Middle frontal gyrus (tissue), 1 donor: ENCODE data around the gene NR2C2AP.
"Not testable (repeated sequence)": the region's sequence is repeated elsewhere in the genome, so short reads cannot be mapped to it uniquely, and the experiment has no call there.

Experiments used
- DNase-seq: peaks from one replicate; pipeline ENCODE4 v3.0.0-alpha.2; 2015; ENCODE audit warnings: low spot score; ENCODE audit errors: extremely low spot score

Gene NR2C2AP, protein sequence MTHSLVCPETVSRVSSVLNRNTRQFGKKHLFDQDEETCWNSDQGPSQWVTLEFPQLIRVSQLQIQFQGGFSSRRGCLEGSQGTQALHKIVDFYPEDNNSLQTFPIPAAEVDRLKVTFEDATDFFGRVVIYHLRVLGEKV

DNA sequence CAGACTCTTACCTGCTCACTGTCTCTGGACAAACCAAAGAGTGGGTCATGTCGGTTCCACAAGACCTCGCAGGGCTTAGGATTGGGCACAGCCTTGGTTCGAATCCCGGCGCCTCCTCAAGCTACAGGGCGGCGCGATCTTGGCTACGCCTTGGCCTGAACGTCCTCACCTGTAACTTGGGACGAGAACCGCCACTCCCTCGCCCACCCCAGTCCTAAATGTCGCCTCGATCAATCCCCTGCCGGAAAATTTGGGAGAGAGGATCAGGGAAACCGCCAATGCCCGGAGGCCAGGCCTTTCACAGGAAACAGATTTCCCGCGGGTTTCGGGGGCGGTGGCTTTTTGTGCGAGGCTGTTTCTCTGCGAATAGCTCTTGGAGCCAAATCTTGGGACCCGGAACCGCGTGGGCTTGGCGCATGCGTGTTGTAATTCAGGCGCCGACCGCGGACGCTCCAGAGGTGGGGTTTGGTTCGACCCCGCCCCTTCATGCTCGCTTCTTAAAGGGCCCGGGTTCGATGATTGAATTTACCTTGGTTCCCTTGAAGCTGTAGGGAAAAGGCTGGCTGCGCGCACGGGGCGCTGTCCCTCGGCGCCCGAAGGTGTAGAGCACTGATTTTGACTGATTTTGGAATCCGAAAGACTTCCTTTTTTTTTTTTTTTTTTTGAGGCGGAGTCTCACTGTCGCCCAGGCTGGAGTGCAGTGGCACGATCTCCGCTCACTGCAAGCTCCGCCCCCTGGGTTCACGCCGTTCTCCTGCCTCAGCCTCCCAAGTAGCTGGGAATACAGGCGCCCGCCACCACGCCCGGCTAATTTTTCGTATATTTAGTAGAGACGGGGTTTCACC, at the start of gene NR2C2AP:
Gene NR2C2AP (minus strand): TSS at position 403 of the 845 bp plus-strand sequence. CDS start 354 bp downstream, at position 49.
- DNase-seq, result peak; percentile 83

DNA sequence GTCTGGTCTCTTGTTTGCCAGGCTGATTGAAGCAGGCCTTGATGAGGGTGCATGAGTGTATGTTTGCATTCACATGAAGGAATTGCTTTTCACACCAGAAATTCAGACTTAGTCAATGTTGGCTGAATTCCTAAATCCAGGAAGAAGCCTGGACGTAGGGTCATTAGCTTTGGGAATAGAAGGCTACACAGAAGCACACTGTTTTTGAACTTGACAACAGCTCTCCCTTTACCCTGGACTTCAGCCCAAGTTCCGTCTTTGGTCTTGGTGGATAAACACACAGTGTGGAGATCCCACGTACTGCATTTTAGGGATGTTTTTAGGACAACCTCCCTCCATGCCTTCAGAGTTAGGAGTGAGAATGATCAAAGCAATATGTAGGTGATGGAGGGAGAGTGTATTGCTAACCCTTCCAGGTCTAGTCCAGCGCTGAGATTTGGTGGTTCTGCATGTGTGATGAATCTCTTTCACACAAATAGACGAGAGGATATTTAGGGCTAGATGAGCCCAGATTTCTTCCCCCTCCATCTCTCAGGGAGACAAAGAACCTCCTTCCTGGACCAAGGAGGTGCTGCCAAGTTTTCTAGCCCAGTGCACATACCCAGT, 47.1 kb upstream of the NR2C2AP start:
- no peak for DNase-seq

DNA sequence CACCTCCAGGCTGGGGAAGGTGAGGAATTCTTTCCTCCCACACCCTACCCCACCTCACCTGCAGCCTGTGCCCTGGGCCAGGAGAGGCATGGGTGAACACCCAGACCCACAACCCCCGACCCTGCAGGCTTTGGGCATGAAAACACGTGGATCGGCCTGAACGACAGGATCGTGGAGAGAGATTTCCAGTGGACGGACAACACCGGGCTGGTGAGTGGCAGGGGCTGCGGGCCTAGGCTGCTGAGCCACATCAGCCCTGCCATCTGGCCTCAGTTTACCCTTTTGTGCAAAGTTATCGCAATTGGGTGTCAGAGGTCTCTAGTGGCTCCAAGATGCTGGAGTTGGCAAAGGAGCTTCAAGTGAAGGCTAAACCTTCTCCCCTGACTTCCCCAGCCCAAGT, 37.3 kb upstream of the NR2C2AP start:
- DNase-seq, result no peak

DNA sequence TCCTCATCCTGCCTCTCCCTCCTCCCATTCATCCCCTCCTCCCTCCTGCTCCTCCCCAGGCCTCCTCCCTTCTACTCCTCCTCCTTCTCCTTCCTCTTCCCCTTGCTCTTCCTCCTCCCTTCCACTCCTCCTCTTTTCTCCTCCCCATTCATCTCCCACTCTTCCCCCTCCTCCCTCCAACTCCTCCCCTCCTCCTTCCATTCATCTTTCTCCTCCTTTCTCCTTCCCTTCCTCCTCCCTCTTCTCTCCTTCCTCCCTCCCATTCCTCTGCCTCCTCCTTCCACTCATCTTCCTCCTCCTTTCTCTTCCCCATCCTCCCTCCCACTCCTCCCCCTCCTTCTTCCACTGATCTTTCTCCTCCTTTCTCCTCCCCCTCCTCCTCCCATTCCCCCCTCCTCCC, 36.5 kb upstream of the NR2C2AP start:
- DNase-seq, result no peak

DNA sequence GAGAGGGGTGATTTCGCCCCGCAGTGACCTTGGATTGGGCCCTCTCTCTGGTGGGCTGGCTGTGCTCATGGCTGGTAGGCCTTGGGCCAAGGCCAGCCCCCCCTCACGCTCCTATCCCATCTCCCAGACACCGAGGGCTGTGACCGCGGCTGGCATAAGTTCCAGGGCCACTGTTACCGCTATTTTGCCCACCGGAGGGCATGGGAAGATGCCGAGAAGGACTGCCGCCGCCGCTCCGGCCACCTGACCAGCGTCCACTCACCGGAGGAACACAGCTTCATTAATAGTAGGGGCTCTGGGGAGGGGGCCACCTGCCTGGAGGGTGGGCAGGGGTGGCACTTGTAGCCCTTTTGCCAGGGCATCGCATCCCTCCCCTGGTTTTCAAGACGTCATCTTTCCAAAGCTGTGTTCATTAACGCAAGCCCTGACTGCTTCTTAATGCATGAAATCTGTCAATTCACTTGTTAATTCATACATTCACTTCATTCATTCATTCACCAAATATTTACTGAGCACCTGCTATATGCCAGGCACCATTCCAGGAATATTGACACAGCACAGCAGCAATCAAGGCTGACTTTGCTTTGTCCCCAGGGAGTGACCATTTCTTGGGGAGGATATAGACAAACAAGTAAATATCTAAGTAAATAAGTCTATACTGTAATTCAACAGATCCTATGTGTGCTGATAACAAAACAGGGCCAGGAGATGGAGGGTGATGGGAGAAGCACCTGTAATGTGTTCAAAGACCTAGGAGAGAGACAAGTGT, 35.1 kb upstream of the NR2C2AP start:
- DNase-seq, result no peak

DNA sequence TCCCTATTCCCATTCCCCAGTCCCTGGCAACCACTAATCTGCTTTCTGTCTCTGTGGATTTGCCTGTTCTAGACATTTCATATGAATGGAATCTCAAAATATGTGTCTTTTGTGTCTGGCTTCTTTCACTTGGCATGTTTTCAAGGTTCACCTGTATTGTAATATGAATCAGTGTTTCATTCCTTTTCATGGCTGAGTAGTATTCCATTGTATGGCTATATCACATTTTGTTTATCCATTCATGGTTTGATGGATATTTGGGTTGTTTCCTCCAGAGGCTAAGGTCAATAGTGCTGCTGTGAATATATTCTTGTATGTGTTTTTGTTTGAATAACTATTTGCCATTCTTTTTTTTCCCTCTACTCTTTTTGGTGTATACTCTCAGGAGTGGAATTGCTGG, 33.0 kb upstream of the NR2C2AP start:
- DNase-seq, result no peak

DNA sequence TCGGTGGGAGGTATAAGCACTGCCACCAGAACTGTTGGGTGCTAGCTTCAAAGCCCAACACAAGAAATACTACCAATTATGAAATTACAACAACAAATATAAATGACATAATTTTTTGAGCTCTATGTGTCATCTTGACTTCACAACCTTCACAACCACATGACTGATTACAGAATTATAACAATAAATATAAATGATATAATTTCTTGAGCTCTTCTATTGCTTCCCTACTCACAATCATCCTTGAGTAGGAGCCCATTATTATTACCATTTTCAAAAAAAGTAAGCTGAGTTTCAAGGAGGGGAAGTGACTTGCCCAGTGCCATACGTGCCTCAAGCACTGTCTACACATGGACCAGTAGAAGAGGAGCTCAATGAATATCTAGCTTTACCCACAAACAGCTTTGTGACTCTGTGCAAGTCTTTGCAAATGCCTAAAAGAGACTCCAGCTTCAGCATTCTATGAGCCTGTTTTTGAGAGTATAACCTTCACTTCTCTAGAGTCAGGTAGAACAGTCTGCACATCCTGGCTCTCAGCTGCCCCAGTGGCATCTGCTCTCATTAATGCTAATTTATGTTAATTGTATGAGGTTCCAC, 31.1 kb upstream of the NR2C2AP start:
- DNase-seq, result no peak

DNA sequence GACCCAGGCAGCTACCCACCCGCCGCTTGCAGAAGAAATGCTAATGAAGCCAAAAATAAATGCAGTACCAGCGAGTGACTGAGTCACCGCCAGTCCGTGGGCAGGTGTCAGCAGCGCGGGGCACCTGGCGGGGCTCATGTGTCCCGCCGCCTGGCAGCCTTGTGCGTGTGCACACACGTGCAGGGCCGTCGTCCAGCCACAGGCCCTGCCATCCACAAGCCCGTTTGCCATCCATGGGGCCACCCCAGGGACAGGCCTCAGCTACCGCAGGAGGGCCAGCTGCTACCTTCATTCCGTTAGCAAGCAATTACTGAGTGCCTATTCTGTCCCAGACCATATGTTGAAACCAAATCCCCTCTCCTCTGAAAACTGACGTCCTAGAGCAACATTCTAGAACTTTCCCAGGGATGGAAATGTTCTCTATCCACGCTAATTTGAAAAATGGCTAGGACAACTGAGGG, 29.1 kb upstream of the NR2C2AP start:
- DNase-seq, result peak; percentile 12

DNA sequence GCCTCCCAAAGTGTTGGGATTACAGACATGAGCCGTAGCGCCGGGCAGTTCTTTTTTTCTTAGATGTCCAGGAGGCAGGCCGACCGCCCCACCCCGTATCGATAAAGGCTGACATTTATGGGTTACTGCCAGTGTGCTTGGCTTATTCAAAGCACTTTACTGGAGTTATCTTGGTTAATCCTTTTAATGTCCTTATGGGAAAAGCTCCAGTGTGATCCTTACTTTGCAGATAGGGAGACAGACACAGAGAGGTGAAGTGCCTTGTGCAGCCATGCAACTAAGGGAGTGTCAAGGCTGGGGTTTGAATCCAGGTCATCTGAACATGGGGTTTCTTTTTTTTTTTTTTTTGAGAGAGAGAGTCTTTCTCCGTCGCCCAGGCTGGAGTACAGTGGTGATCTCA, 27.8 kb upstream of the NR2C2AP start:
- DNase-seq, result no peak

DNA sequence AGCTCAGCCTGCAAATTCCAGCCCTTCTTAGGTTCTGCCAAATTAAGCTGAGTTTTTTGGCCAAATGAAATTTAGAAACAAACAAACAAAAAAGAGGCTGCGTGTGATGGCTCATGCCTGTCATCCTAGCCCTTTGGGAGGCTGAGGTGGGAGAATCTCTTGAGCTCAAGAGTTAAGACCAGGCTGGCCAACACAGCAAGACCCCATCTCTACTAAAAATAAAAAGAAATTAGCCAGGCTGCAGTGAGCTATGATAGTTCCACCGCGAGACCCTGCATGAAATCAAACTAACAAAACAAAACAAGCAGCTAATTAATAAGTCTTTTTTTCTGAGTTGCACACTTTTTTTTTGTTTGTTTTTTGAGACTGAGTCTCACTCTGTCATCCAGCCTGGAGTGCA, 26.5 kb upstream of the NR2C2AP start:
- no peak for DNase-seq

DNA sequence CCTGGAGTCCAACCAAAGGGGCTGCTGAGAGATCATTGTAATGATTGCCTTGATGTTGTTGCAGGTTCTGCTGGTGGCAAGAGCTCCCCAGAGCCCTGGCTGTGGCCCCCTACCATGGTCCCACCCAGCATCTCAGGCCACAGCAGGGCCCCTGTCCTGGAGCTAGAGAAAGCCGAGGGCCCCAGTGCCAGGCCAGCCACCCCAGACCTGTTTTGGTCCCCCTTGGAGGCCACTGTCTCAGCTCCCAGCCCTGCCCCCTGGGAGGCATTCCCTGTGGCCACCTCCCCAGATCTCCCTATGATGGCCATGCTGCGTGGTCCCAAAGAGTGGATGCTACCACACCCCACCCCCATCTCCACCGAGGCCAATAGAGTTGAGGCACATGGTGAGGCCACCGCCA, 24.0 kb upstream of the NR2C2AP start:
- no peak for DNase-seq

DNA sequence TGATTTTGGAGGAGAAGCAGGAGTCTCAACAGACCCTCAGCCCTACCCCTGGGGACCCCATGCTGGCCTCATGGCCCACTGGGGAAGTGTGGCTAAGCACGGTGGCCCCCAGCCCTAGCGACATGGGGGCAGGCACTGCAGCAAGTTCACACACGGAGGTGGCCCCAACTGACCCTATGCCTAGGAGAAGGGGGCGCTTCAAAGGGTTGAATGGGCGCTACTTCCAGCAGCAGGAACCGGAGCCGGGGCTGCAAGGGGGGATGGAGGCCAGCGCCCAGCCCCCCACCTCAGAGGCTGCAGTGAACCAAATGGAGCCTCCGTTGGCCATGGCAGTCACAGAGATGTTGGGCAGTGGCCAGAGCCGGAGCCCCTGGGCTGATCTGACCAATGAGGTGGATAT, 23.4 kb upstream of the NR2C2AP start:
- DNase-seq, result no peak

DNA sequence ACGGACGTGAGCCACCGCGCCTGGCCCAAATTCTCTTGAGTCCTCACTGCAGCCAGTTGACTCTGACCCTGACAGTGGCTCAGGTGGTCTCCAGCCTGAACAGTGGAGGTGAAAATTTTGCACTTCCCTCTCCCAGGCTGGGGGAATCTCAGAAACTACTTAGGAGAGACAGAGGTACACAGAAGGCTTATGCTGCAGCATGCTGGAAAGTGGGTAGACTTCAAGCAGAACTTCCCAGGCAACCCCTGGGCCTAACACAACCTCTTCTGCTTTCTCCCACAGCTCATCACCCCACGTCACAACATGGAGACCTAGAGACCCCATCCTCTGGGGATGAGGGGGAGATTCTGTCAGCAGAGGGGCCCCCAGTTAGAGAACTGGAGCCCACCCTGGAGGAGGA, 23.0 kb upstream of the NR2C2AP start:
- no peak for DNase-seq

DNA sequence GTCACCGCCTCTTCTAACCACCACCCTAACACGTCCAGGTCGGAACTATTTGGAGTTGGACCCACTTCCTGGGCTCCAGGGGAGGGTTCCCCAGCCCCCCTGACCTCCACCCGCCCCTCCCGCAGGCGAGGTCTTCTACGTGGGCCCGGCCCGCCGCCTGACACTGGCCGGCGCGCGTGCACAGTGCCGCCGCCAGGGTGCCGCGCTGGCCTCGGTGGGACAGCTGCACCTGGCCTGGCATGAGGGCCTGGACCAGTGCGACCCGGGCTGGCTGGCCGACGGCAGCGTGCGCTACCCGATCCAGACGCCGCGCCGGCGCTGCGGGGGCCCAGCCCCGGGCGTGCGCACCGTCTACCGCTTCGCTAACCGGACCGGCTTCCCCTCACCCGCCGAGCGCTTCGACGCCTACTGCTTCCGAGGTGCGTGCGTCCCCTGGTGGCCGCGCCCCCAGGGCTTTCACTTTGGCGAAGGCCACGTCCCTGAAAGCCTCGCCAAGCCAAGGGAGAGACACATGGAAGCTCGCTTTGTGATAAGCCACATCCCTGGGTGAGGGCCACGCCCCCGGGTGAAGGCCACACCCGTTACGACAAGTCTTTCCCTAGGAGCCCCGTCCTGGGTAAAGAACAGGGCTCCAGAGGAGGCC, 21.8 kb upstream of the NR2C2AP start:
- no peak for DNase-seq

DNA sequence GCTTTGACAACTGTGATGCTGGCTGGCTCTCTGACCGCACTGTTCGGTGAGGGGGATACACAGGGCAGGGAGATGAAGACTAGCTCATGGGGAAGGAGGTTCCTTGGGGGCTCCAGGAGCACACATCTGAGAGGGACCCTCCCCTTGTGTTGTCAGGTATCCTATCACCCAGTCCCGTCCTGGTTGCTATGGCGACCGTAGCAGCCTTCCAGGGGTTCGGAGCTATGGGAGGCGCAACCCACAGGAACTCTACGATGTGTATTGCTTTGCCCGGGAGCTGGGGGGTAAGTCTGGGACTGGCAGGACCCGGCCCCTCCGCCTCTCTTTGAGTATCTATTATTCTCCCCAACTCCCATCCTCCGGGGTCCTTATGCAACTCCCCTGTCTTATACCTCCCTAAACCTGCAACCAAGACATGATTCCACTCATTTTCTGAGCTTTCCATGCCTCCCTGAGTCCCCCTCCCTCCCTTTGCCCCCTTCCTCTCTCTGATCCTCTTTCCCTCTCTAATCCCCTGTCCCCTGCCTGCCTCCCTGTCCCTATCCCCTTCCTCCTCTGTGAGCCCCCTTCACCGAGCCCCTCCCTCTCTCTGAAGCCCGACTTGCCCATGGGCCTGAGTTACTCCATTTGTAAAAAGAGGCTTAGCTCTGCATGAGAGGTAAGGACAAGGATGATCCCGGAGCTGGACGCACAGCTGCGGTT, 21.1 kb upstream of the NR2C2AP start:
- no peak for DNase-seq

DNA sequence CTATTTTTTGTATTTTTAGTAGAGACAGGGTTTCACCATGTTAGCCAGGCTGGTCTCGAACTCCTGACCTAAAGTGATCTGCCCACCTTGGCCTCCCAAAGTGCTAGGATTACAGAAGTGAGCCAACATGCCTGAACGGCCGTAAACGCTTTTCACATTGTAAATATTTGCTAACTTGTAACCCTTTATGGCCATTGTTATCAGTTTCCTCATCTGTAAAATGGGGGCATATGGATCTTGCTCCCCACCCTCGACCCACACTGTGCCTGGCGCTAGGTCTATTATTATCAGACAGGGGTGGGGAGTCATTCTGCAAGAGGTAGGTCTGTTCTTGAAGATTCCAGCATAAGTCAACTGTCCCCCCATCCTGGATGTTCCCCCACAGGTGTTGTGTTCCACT, 20.4 kb upstream of the NR2C2AP start:
- DNase-seq, result no peak

DNA sequence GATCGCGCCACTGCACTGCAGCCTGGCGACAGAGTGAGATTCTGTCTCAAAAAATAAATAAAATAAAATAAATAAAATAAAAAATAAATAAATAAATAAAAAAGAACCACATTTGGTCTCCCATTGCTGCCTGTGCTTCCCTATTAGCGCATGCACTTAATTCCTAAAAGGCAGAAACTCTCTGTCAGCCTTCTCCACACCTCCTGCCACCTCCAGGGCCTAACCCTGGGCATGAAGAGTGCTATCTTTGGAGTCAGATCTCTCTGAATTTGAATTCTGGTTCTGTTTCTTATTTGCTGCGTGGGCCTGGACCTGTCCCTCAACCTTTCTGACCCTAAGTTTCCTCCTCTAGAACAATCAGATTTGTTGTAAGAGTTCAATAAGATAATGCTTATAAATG, 19.8 kb upstream of the NR2C2AP start:
- no peak for DNase-seq

DNA sequence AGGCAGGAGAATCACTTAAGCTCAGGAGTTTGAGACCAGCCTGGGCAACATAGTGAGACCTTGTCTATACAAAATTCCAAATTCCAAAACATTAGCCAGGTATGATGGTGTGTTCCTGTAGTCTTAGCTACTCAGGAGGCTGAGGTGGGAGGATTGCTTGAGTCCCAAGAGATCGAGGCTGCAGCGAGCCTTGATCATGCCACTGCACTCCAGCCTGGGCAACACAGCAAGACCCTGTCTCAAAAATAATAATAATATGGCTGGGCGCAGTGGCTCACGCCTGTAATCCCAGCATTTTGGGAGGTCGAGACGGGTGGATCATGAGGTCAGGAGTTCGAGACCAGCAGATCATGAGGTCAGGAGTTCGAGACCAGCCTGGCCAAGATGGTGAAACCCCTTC, 17.8 kb upstream of the NR2C2AP start:
- DNase-seq, result not testable (repeated sequence)

DNA sequence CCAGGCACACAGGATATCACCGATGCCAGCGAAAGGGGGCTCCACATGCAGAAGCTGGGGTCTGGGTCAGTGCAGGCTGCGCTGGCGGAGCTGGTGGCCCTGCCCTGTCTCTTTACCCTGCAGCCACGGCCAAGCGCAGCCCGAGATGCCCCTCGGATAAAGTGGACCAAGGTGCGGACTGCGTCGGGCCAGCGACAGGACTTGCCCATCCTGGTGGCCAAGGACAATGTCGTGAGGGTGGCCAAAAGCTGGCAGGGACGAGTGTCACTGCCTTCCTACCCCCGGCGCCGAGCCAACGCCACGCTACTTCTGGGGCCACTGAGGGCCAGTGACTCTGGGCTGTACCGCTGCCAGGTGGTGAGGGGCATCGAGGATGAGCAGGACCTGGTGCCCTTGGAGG, 15.7 kb upstream of the NR2C2AP start:
- DNase-seq, result no peak

DNA sequence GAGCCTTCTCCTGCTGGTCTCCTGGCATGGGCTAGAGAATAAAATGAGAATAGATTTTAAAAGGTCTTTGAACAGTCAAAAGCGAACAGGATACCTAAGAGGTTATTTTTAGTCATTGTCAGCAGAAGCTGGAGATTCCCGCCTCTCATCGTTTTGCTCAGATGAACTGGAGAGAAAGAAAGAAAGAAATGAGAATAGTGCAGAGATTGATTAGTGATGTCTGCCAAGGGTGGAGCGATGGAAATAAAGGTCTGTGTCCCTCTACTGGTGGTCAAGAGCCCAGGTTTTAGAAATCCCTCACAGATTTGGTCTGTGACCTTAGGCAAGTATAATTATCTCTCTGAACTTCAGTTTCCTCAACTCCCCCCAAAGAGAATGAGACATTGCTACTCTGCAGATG, 13.9 kb upstream of the NR2C2AP start:
- DNase-seq, result no peak
